ENCODE data around the gene EIF1. TPM values are rescaled to one million over a fixed set of nuclear protein-coding genes. Genes with fewer than 3 reads are reported as not detected.

EIF1 gene
- polyA plus RNA-seq, 3 donors = 426 to 985 (median 580) TPM

Other genes with a start within 250 kb of the EIF1 start
- not detected for gene KRT38, start 247.9 kb upstream of the EIF1 start, polyA plus RNA-seq
- under 1 TPM in 1 of 3 donors, not detected in 2; 0.03 TPM for gene KRT32, start 221.5 kb upstream of the EIF1 start, polyA plus RNA-seq
- gene KRT35, start 207.7 kb upstream of the EIF1 start, polyA plus RNA-seq = not detected
- not detected for gene KRT36, start 199.0 kb upstream of the EIF1 start, polyA plus RNA-seq
- gene KRT13, start 183.3 kb upstream of the EIF1 start, polyA plus RNA-seq = 10 to 100 TPM in 1 of 3 donors, 1 to 10 TPM in 2; 2.6 to 53.0 (median 3.2) TPM
- 1 to 10 TPM in 1 of 3 donors, under 1 TPM in 2; 0.11 to 2.1 (median 0.18) TPM for gene KRT15, start 170.0 kb upstream of the EIF1 start, polyA plus RNA-seq
- 100 to 1,000 TPM in 1 of 3 donors, 10 to 100 TPM in 2; 28.9 to 139 (median 29.1) TPM for gene KRT19, start 160.6 kb upstream of the EIF1 start, polyA plus RNA-seq
- gene KRT9, start 116.8 kb upstream of the EIF1 start, polyA plus RNA-seq = not detected
- 1 to 10 TPM in 2 of 3 donors, under 1 TPM in 1; 0.25 to 7.8 (median 1.0) TPM for gene KRT14, start 102.0 kb upstream of the EIF1 start, polyA plus RNA-seq
- gene KRT16, start 76.1 kb upstream of the EIF1 start, polyA plus RNA-seq = 10 to 100 TPM in 1 of 3 donors, 1 to 10 TPM in 1, under 1 TPM in 1; 0.16 to 15.5 (median 4.4) TPM
- gene KRT17, start 64.3 kb upstream of the EIF1 start, polyA plus RNA-seq = under 1 TPM in 2 of 3 donors, not detected in 1; 0.60 to 0.70 TPM
- gene GAST, start 23.4 kb downstream of the EIF1 start, polyA plus RNA-seq = 1 to 10 TPM in 1 of 3 donors, not detected in 2; 2.4 TPM
- under 1 TPM; 0.03 to 0.48 (median 0.22) TPM for gene HAP1, start 45.8 kb downstream of the EIF1 start, polyA plus RNA-seq
- 10 to 100 TPM; 35.7 to 49.0 (median 36.9) TPM for gene JUP, start 97.8 kb downstream of the EIF1 start, polyA plus RNA-seq
- 10 to 100 TPM in 1 of 3 donors, 1 to 10 TPM in 2; 3.3 to 11.1 (median 9.7) TPM for gene P3H4, start 123.1 kb downstream of the EIF1 start, polyA plus RNA-seq
- 10 to 100 TPM in 2 of 3 donors, 1 to 10 TPM in 1; 9.6 to 50.6 (median 24.6) TPM for gene FKBP10, start 124.1 kb downstream of the EIF1 start, polyA plus RNA-seq
- 10 to 100 TPM; 45.9 to 70.5 (median 50.0) TPM for gene NT5C3B, start 147.3 kb downstream of the EIF1 start, polyA plus RNA-seq
- under 1 TPM; 0.02 to 0.79 (median 0.64) TPM for gene KLHL10, start 148.9 kb downstream of the EIF1 start, polyA plus RNA-seq
- 1 to 10 TPM in 1 of 3 donors, under 1 TPM in 2; 0.89 to 1.4 (median 0.90) TPM for gene KLHL11, start 176.5 kb downstream of the EIF1 start, polyA plus RNA-seq
- 100 to 1,000 TPM in 1 of 3 donors, 10 to 100 TPM in 2; 41.5 to 104 (median 68.9) TPM for gene ACLY, start 230.1 kb downstream of the EIF1 start, polyA plus RNA-seq
- under 1 TPM; 0.48 to 0.79 (median 0.64) TPM for gene ODAD4, start 241.7 kb downstream of the EIF1 start, polyA plus RNA-seq